ENCODE measurements around the gene PHLDB1.

DNA sequence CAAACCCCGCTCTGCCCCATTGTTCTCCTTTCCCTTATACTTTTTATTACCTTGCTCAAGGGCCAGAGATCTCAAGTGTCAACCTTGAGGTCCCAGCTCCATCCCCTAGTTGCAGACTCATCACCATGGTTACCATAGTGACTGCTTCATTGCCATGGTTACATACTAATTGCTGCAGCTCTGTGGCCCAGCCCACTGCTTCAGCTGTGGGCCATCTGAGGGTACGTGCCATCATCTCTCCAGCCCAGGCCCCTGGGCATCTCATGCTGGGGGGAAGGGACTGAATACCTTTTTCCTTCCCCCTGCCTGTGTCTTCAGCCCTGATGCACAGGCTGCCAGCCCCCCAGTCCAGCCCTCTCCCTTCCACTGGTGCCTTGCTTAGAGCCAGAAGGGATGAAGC, 49.8 kb downstream of the PHLDB1 start:
- no peak for TF ChIP-seq POLR2A (IDR thresholded peaks at IDR 0.05)
- TF ChIP-seq, protein P1, sequence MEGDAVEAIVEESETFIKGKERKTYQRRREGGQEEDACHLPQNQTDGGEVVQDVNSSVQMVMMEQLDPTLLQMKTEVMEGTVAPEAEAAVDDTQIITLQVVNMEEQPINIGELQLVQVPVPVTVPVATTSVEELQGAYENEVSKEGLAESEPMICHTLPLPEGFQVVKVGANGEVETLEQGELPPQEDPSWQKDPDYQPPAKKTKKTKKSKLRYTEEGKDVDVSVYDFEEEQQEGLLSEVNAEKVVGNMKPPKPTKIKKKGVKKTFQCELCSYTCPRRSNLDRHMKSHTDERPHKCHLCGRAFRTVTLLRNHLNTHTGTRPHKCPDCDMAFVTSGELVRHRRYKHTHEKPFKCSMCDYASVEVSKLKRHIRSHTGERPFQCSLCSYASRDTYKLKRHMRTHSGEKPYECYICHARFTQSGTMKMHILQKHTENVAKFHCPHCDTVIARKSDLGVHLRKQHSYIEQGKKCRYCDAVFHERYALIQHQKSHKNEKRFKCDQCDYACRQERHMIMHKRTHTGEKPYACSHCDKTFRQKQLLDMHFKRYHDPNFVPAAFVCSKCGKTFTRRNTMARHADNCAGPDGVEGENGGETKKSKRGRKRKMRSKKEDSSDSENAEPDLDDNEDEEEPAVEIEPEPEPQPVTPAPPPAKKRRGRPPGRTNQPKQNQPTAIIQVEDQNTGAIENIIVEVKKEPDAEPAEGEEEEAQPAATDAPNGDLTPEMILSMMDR (IDR thresholded peaks at IDR 0.05): no peak
